Heart left ventricle (tissue), 16 donors: ENCODE results near the gene ALDH18A1. TPM values are rescaled to one million over a fixed set of nuclear protein-coding genes. Genes with fewer than 3 reads are reported as not detected.
A peak's percentile ranks its signal among the peaks of the same experiment; 100 is the strongest.

Experiments used
- ATAC-seq, 4 donors: fragments of 200-7000 bp; cut with Tn5 transposase; one replicate each; pipeline ENCODE4 v1.9.1; 2020 to 2022; ENCODE audit warnings: moderate library complexity in 4 of 4, mild to moderate bottlenecking in 3 of 4, moderate number of reproducible peaks in 1 of 4
- DNase-seq, 5 donors: peaks; one replicate each; pipeline ENCODE4 v3.0.0-alpha.2; 2020
- H3K27ac ChIP-seq, 12 donors: fragments of 200-600 bp; sonication (generic) in 4 of 12; one replicate each; pipeline versions ENCODE4 v1.5.0 to v1.8.0; 2016 to 2022; ENCODE audit warnings: mild to moderate bottlenecking in 2 of 12
- H3K27me3 ChIP-seq, 9 donors: fragments of 200-600 bp; sonication (generic) in 2 of 9; one replicate each; pipeline versions ENCODE4 v1.5.1 to v1.8.0; 2016 to 2022; ENCODE audit warnings: mild to moderate bottlenecking in 3 of 9
- H3K36me3 ChIP-seq, 9 donors: fragments of 200-600 bp; sonication (generic) in 2 of 9; one replicate each; pipeline versions ENCODE4 v1.5.0 to v1.8.0; 2018 to 2022; ENCODE audit warnings: mild to moderate bottlenecking in 2 of 9
- H3K4me1 ChIP-seq, 12 donors: fragments of 200-600 bp; sonication (generic) in 4 of 12; one replicate each; pipeline versions ENCODE4 v1.5.0 to v1.8.0; 2016 to 2022; ENCODE audit warnings: mild to moderate bottlenecking in 3 of 12
- H3K4me3 ChIP-seq, 12 donors: fragments of 200-600 bp; sonication (generic) in 4 of 12; one replicate each; pipeline versions ENCODE4 v1.5.0 to v1.8.0; 2017 to 2022; ENCODE audit warnings: mild to moderate bottlenecking in 9 of 12, moderate library complexity in 4 of 12
- H3K9me3 ChIP-seq, 12 donors: fragments of 200-600 bp; sonication (generic) in 4 of 12; one replicate each; pipeline versions ENCODE4 v1.5.0 to v1.8.0; 2016 to 2022; ENCODE audit warnings: mild to moderate bottlenecking in 1 of 12
- POLR2A ChIP-seq, 2 donors: fragments of 450-650 bp; IDR thresholded peaks; one replicate each; pipeline ENCODE4 v1.6.1; 2017; ENCODE audit warnings: antibody characterized with exemption in 2 of 2, mild to moderate bottlenecking in 2 of 2, moderate library complexity in 2 of 2
- WGBS, 4 donors: extraction: QIAGEN DNeasy Blood & Tissue Kit in 2 of 4; methylation state at CpG; one replicate each; pipeline versions ENCODE4 v1.1.5 to v1.1.7; 2013 to 2018; 5-methylcytosine and 5-hydroxymethylcytosine counted together
- intact Hi-C, 10 donors: fragments of 100-400 bp; cut with DNase I; formaldehyde crosslinking; loops; one replicate each; pipeline versions ENCODE4 v1.11.1 to v1.14.2; 2022
- polyA plus RNA-seq, 2 donors: library from polyadenylated mRNA; stranded (reverse); fragments of 200-250 nt; gene quantifications; one replicate each; pipeline ENCODE4 v1.2.3, GENCODE V29; 2013
- total RNA-seq, 9 donors: library from RNA; depleted of rRNA in 2 of 9; stranded (reverse); fragments of >200 nt in 2 of 9; fragmentation: NEBNext Ultra II Directional in 3 of 9; extraction: Animal tissue kit (Norgen Biotek cat#: 25700) in 3 of 9; gene quantifications; one replicate each; pipeline versions ENCODE4 v1.1.0 to v1.2.4, GENCODE V29; 2016 to 2023
- TF ChIP-seq, protein P1 (sequence below), 12 donors: fragments of 200-600 bp; sonication (generic) in 4 of 12; IDR thresholded peaks; one replicate each; pipeline versions ENCODE4 v1.5.0 to v1.8.0; 2018 to 2022; ENCODE audit warnings: antibody characterized with exemption in 12 of 12, mild to moderate bottlenecking in 5 of 12
- donor health status: ischemic (EF 13 %, LVEDD 7.1; RV severe dilation, severe dysfunction).
- donor health status: healthy with polysubstance abuse.
- donor health status: DM: no; HTN: yes; CAD: no.
- donor health status: DM: no; HTN: no; CAD: no.
- donor health status: ischemic (EF 25% LVEDD 6.9; RV normal size, moderate dysfunction).
- donor health status: ischemic (EF 25% LVEDD 5.7; RV mildly dilated, moderate dysfunction).
- donor health status: healthy.
- donor health status: DM: yes; HTN: yes; CAD: no.
- donor health status: ischemic (EF 35%, LVEDD 5.7; RV mildly dilated, moderate dysfunction).
- donor health status: nonischemic (EF 11% LVEDD 7.7; RV severe dilation, severe dysfunction).
- donor health status: DM: yes; HTN: yes; CAD: no.
- donor health status: PGD.
- donor health status: ischemic (EF 29% LVEDD 5.4; RV normal size, mild dysfunction).
- donor health status: nonischemic (EF 23%, LVEDD 6.1; RV moderate dilation, normal function).

Gene ALDH18A1
- total and polyA plus RNA-seq, 11 donors, result 4.2 to 25.9 (median 12.5) TPM

DNA sequence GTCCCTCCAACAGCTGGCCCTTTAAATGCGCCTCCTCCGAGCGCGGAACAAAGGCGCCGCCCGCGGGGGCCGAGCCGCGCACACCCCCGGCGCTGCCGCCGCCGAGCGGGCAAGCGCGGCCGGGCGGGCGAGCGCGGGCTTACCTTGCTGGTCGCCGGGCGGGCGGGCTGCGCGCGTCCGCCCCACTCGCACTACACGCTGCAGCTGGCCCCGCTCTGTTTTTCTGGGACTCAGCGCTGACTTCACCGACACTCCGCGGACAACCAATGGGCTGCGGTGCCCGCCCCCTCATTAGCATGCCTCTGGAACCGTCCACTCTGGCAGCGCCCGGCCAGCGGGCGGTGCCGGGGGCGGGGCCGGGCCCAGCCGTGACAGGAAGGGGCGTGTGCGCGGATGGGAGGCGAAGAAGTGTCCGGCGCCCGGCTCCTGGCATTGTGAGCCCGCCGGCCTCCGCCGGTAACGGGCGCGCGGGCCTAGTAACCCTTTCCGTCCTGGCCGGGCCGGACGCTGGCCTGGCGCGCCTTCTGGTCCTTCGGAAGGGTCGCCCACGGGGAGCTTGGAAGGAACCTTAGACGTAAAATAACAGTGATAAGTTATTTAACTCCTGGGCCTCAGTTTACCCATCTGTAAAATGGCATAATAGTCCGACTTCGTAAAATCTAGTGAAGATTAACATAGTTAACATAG lies 95.2 kb downstream of the ALDH18A1 start, which contains the start of gene SORBS1:
TSS of gene SORBS1 (minus strand) at position 195 of the 687 bp plus-strand sequence. CDS start 120,236 bp downstream, outside the sequence.
- no peaks in the 10 kb centered on the region for H3K27me3 ChIP-seq
- no peaks in the 10 kb centered on the region for H3K36me3 ChIP-seq
- ATAC-seq, result peak; percentile 97 to 99 (median 98)
- TF ChIP-seq POLR2A (IDR thresholded peaks at IDR 0.05), result peak; percentile 99 to 100
- TF ChIP-seq, protein P1, sequence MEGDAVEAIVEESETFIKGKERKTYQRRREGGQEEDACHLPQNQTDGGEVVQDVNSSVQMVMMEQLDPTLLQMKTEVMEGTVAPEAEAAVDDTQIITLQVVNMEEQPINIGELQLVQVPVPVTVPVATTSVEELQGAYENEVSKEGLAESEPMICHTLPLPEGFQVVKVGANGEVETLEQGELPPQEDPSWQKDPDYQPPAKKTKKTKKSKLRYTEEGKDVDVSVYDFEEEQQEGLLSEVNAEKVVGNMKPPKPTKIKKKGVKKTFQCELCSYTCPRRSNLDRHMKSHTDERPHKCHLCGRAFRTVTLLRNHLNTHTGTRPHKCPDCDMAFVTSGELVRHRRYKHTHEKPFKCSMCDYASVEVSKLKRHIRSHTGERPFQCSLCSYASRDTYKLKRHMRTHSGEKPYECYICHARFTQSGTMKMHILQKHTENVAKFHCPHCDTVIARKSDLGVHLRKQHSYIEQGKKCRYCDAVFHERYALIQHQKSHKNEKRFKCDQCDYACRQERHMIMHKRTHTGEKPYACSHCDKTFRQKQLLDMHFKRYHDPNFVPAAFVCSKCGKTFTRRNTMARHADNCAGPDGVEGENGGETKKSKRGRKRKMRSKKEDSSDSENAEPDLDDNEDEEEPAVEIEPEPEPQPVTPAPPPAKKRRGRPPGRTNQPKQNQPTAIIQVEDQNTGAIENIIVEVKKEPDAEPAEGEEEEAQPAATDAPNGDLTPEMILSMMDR (IDR thresholded peaks at IDR 0.05), result peak in 1 of 12 donors; percentile 8
- peaks cover under 1 to 50% (median 25%) of the 10 kb centered on the region in 12 donors for H3K4me1 ChIP-seq
- WGBS, 4 donors, result 1 to 7% (median 1%) methylated on average over 14 to 77 of the region's 77 CpGs
- peak within 1 kb of the TSS; percentile 81 to 96 (median 90) for H3K27ac ChIP-seq
- H3K9me3 ChIP-seq, result no peaks in the 10 kb centered on the region
- H3K4me3 ChIP-seq, result peak within 1 kb of the TSS; percentile 82 to 99 (median 94)
- peak; percentile 97 to 98 (median 97) for DNase-seq
- intact Hi-C loops, result loop anchor here in 8 of 10 donors (2.0 to 10.0 kb wide), 8 partner anchors 41 to 137 kb away; no protein-coding TSS in a partner anchor

DNA sequence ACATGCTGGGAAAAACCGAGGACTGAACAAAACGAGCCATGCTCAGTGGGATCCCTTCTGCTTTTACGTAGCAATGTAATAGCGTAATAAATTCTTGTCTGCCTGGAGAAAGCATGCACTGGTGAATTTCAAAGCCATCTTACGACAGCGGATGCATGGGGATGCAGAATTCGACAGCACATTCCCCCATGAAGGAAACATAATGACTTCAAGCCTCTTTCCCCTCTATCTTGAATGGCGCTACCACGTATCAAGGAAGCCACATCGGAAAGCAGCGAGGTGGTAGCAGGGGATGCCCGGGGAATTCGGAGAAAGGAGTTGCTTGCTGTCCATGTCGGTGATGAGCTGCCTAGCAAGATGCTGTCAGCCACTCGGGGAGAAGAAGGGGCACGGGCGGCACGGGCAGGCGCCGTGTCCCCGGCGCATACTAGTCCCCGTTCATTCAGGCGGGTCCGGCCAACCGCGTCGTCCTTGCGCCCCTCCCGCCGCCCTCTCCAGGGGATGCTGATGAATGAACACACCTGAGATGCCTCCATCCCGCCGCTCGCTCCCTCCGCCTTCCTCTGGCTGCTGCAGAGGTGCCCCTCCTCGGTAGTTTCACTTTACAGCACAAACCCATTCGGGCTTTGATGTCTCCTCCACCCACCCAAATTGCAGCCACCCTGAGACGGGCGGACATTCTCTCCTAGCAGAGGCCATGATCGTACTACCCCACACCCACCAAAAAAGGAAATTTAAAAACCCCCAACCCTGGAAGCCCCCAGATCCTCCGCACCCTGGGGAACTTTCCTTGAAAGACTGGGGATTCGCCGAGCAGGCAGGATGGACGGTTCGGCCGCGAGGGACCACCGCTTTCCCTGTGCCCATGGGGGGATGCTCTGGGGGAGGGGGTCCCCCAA lies 96.0 kb downstream of the ALDH18A1 start:
- WGBS, 4 donors, result 0 to 2% (median 1%) methylated on average over 39 to 48 of the region's 48 CpGs
- H3K4me1 ChIP-seq, result peaks cover 6 to 58% (median 33%) of the 10 kb centered on the region in 12 donors
- TF ChIP-seq, protein P1 (IDR thresholded peaks at IDR 0.05), result no peak
- TF ChIP-seq POLR2A (IDR thresholded peaks at IDR 0.05), result no peak
- peak in 3 of 4 donors; percentile 2 to 9 (median 5) for ATAC-seq
- H3K27ac ChIP-seq, result peak overlapping the region; percentile 81 to 96 (median 90)
- H3K9me3 ChIP-seq, result no peaks in the 10 kb centered on the region
- peak; percentile 46 to 68 (median 48) for DNase-seq
- intact Hi-C loops, result loop anchor here in 8 of 10 donors (2.0 to 10.0 kb wide), 8 partner anchors 42 to 136 kb away; no protein-coding TSS in a partner anchor
- H3K36me3 ChIP-seq, result no peaks in the 10 kb centered on the region
- no peaks in the 10 kb centered on the region for H3K27me3 ChIP-seq
- peak overlapping the region; percentile 82 to 99 (median 94) for H3K4me3 ChIP-seq

DNA sequence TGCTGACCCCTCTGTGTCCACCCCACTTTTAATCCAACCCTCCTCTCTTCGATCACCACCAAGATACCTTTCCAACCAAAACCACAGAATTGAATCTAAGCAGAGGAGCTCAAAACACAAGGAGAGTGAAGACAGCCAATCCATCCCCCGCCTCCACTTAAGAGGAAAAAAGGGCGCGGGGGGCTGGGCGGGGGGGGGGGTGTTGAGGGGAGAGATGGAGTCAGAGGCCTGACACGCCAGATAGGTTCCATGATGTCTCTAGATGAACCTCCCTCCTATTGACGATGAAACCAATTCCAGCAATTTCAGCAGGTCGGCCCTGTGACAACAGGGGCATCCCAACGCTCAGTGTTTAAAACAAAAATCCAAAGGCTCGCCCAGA lies 96.6 kb downstream of the ALDH18A1 start:
- Histone ChIP-seq H3K27ac (peak overlapping the region; percentile 81 to 96 (median 90)), H3K4me3 (peak overlapping the region; percentile 82 to 99 (median 94)), H3K9me3 (no peaks in the 10 kb centered on the region), H3K27me3 (no peaks in the 10 kb centered on the region), H3K36me3 (no peaks in the 10 kb centered on the region), H3K4me1 (peaks cover 6 to 64% (median 38%) of the 10 kb centered on the region in 12 donors)
- intact Hi-C loops, result loop anchor here in 9 of 10 donors (2.0 to 10.0 kb wide), 14 partner anchors 42 to 135 kb away; no protein-coding TSS in a partner anchor
- TF ChIP-seq POLR2A (IDR thresholded peaks at IDR 0.05), result no peak
- TF ChIP-seq, protein P1 (IDR thresholded peaks at IDR 0.05), result no peak
- 9 to 30% (median 20%) methylated on average over 10 of the region's 10 CpGs for WGBS, 4 donors
- DNase-seq (no peak), ATAC-seq (no peak)
